Panc1 (cell line): ENCODE results near the gene JMY. TPM values are rescaled to one million over a fixed set of nuclear protein-coding genes. Genes with fewer than 3 reads are reported as not detected.

Source experiments
- ATAC-seq: fragments of 200-7000 bp; cut with Tn5 transposase; 2 replicates; pipeline ENCODE4 v1.9.1; 2020; ENCODE audit warnings: mild to moderate bottlenecking, moderate library complexity
- BruUV-seq: library from RNA; stranded (reverse); fragments of 400-500 nt; replicated peaks from 2 replicates; lab custom pipeline; 2021; lab: Mats Ljungman, UMichigan
- CTCF ChIA-PET: fragments of 300-600 bp; sonication (Branson Sonifier 250); formaldehyde crosslinking; loops from one replicate; lab custom pipeline; 2022; ENCODE audit warnings: antibody characterized with exemption; lab: Charles Lee
- POLR2A ChIA-PET: fragments of 300-600 bp; sonication (Branson Sonifier 250); formaldehyde crosslinking; loops from one replicate; lab custom pipeline; 2022; ENCODE audit warnings: antibody characterized with exemption; lab: Charles Lee
- DNase-seq: peaks from one replicate; pipeline ENCODE4 v3.0.0-alpha.2; 2010; ENCODE audit warnings: low read depth, low spot score
- H3K27ac ChIP-seq: 2 replicates; pipeline ENCODE4 v1.5.1; 2011; ENCODE audit warnings: mild to moderate bottlenecking, low read length, inconsistent platforms
- H3K27me3 ChIP-seq: fragments of 200-500 bp; sonication (Bioruptor generic); 2 replicates; pipeline ENCODE4 v1.6.0; 2014; ENCODE audit warnings: low read length, inconsistent platforms; ENCODE audit not compliant: control insufficient read depth, insufficient read depth
- H3K36me3 ChIP-seq: fragments of 200-500 bp; sonication (Bioruptor generic); 2 replicates; pipeline ENCODE4 v1.5.1; 2014; ENCODE audit warnings: inconsistent platforms, mild to moderate bottlenecking, low read length, moderate library complexity; ENCODE audit not compliant: control insufficient read depth, insufficient read depth
- H3K4me1 ChIP-seq: 2 replicates; pipeline ENCODE4 v1.5.1; 2011; ENCODE audit warnings: inconsistent platforms, mild to moderate bottlenecking, low read length, moderate library complexity; ENCODE audit not compliant: control insufficient read depth, insufficient read depth
- H3K4me3 ChIP-seq, 2 experiments: 2 replicates each; pipeline ENCODE4 v1.5.1; 2011 to 2012; ENCODE audit warnings: low read depth in 2 of 2, low read length in 2 of 2, mild to moderate bottlenecking in 2 of 2, inconsistent platforms in 1 of 2, moderate library complexity in 1 of 2
- H3K9me3 ChIP-seq: fragments of 200-500 bp; sonication (Bioruptor generic); 2 replicates; pipeline ENCODE4 v1.5.1; 2014; ENCODE audit warnings: low read depth, mild to moderate bottlenecking, inconsistent platforms, low read length, moderate library complexity; ENCODE audit not compliant: control insufficient read depth, insufficient read depth
- POLR2AphosphoS5 ChIP-seq: IDR thresholded peaks from 2 replicates; pipeline ENCODE4 v1.6.1; 2012; ENCODE audit warnings: mild to moderate bottlenecking, low read depth, low read length, moderate library complexity
- REST ChIP-seq, 2 experiments: IDR thresholded peaks; 2 replicates each; pipeline ENCODE4 v1.6.1; 2011 to 2012; ENCODE audit warnings: low read depth in 2 of 2, control low read depth in 1 of 2, low read length in 1 of 2, mild to moderate bottlenecking in 1 of 2, moderate library complexity in 1 of 2; ENCODE audit not compliant: insufficient read depth in 1 of 2
- SIN3A ChIP-seq: IDR thresholded peaks from 2 replicates; pipeline ENCODE4 v1.6.1; 2012; ENCODE audit warnings: low read depth, mild to moderate bottlenecking, low read length, moderate library complexity, borderline replicate concordance; ENCODE audit not compliant: insufficient read depth
- TCF7L2 ChIP-seq: IDR thresholded peaks from 2 replicates; pipeline ENCODE4 v1.6.1; 2011; ENCODE audit warnings: mild to moderate bottlenecking, low read depth, low read length, inconsistent platforms
- in situ Hi-C: cut with HindIII; loops from 2 replicates; pipeline ENCODE4 v1.10.0; 2016; ENCODE audit warnings: low sequenced_read_pairs, low pct_unique_long_range_greater_than_20kb
- intact Hi-C: fragments of 100-400 bp; cut with micrococcal nuclease; formaldehyde crosslinking; loops from one replicate; pipeline ENCODE4 v1.10.0; 2022; ENCODE audit not compliant: unreplicated experiment
- total RNA-seq: library from RNA; stranded (reverse); gene quantifications from one replicate; pipeline ENCODE4 v1.2.1, GENCODE V29; 2021; ENCODE audit not compliant: unreplicated experiment
- TF ChIP-seq, protein P1 (sequence below): fragments of 450-650 bp; IDR thresholded peaks from 2 replicates; pipeline ENCODE4 v1.5.1; 2017; ENCODE audit warnings: mild to moderate bottlenecking

JMY gene
- total RNA-seq, 1 experiment from 2014 or later = 6.1 TPM

GRCh38 chr5:79225026-79225425 is 10.9 kb upstream of the JMY start:
- Histone ChIP-seq H3K27me3 (no peaks in the 10 kb centered on the region), H3K36me3 (no peaks in the 10 kb centered on the region), H3K27ac (no peak overlapping the region), H3K4me1 (no peaks in the 10 kb centered on the region), H3K4me3 (no peak overlapping the region), H3K9me3 (no peaks in the 10 kb centered on the region)
- BruUV-seq = no TSS peak
- ATAC-seq (no peak), DNase-seq (no peak)
- in situ Hi-C loops = no loop called here
- POLR2A ChIA-PET = no interaction called here
- TF ChIP-seq SIN3A (no peak), TCF7L2 (no peak), REST (IDR thresholded peaks at IDR 0.05; ENCODE audit: insufficient read depth in 1 of 2, low read depth in 2 of 2, low read length in 1 of 2) (no peak), POLR2AphosphoS5 (no peak)
- TF ChIP-seq, protein P1, sequence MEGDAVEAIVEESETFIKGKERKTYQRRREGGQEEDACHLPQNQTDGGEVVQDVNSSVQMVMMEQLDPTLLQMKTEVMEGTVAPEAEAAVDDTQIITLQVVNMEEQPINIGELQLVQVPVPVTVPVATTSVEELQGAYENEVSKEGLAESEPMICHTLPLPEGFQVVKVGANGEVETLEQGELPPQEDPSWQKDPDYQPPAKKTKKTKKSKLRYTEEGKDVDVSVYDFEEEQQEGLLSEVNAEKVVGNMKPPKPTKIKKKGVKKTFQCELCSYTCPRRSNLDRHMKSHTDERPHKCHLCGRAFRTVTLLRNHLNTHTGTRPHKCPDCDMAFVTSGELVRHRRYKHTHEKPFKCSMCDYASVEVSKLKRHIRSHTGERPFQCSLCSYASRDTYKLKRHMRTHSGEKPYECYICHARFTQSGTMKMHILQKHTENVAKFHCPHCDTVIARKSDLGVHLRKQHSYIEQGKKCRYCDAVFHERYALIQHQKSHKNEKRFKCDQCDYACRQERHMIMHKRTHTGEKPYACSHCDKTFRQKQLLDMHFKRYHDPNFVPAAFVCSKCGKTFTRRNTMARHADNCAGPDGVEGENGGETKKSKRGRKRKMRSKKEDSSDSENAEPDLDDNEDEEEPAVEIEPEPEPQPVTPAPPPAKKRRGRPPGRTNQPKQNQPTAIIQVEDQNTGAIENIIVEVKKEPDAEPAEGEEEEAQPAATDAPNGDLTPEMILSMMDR = no peak
- intact Hi-C loops = no loop called here
- CTCF ChIA-PET = interaction anchor here (0.7 kb wide), 1 partner anchor 87 kb away, joined by 4 read pairs; no protein-coding TSS in a partner anchor

- Histone ChIP-seq H3K27ac (no peak overlapping the region), H3K9me3 (no peaks in the 10 kb centered on the region), H3K4me3 (no peak overlapping the region), H3K27me3 (no peaks in the 10 kb centered on the region), H3K36me3 (no peaks in the 10 kb centered on the region), H3K4me1 (no peaks in the 10 kb centered on the region)
- TF ChIP-seq, protein P1 = no peak
- no peak for DNase-seq
- ChIA-PET CTCF (interaction anchor here (0.7 kb wide), 1 partner anchor 87 kb away, joined by 4 read pairs; no protein-coding TSS in a partner anchor), POLR2A (interaction anchor here (0.7 kb wide), 2 partner anchors 206 to 751 kb away, joined by 3 to 7 read pairs; no protein-coding TSS in a partner anchor)
- intact Hi-C loops (no loop called here), in situ Hi-C loops (no loop called here)
- ATAC-seq = no peak
- no TSS peak for BruUV-seq
These were observed 10.5 kb upstream of the JMY start for GRCh38 chr5:79225441-79225840.
